NCI-H524 (cell line): ENCODE results near the gene CASQ1.

Experiments
- DNase-seq, 2 experiments: peaks; one replicate each; lab custom pipeline; 2025; lab: John Stamatoyannopoulos, UW

The CASQ1 gene

DNA sequence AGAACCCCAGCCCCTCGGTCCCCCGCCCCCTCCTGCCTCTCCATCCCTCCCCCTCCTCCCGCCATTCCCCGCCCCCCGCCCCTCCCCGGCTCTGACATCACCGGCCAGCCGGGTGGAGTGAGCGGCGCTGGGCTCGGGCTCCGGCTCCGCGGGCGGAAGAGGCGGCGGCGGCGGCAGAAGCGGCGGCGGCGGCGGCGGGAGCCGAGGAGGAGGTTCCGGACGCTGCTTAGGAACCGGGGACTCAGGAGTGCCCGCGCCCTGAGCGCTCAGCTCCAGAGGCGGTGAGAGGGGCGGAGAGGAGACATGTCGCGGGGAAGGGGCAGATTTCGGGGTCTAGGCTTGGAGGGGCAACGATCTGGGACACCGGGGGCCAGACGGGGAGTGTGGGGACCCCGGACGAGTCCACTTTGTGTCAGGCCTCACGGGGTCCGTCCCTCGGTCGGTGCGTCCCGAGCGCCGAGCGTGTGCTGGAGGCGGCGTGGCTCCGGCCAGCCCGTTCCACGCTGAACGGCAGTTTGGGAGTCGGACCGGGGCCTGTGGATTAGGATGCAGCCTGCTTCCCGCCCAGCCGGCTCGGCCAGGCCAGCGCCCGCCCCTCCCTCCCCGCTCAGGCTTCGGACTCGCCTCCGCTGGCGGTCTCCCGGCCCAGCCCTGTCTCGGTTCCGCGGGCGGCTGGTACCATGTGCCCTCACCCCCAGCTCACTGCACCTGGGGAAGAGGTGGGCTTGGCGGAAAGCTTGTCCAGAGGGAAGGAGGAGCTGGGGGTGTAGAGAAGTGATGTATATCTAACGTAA is 15.1 kb downstream of the CASQ1 start, which contains the start of gene PEA15:
Gene PEA15 (plus strand): TSS at position 143 of the 794 bp plus-strand sequence. CDS start 6,161 bp downstream, outside the sequence.
- DNase-seq: peak in 1 of 2 experiments; percentile 36

DNA sequence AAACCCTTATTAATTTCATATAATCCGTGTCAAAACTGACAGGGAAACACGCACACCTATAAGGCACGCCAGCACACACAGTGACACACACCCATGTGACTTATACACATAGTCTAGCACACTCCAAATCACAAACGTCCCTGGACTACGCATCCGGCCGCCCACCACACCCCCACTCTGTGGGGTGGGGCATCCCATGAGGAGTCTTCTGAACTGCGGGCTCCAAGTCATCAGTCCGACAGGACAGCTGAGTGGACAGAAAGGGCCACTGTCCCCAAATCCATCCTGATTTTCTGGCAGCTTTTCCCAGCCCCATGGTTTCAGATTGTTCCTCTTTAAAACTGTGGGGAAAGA is 15.6 kb downstream of the CASQ1 start:
- no peak for DNase-seq

DNA sequence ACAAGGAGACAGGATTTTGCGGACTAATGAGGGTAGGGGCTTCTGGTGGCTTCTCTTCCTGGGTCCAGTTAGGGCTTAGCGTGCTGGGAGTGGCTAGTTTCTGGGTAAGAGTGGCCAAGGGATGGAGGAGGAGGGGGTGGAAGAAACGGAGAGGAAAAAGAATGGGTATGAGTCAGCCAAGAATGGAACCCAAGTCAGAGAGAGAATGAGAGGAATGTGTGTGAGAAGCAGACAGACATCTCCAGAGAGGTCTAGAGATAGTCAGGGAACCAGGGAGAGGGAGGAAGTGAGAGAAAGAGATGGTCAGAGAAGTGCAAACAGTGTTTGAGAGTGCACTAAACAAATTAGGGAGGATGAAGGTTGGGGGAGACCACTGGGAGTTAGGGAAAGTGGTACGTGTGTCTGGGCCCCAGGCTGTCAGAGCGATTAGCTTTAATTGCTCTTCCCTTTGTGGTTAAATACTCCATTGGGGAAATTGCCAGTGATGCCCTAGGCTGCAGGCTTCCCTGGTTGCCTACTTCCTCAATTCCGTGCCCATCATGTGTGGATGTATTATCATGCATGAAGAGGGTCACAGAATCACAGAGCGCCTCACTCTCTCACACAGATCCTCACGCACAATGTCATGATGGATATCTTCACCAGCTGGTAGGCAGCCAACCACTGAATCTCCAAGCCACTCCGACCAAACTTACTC is 16.2 kb downstream of the CASQ1 start:
- no peak for DNase-seq

DNA sequence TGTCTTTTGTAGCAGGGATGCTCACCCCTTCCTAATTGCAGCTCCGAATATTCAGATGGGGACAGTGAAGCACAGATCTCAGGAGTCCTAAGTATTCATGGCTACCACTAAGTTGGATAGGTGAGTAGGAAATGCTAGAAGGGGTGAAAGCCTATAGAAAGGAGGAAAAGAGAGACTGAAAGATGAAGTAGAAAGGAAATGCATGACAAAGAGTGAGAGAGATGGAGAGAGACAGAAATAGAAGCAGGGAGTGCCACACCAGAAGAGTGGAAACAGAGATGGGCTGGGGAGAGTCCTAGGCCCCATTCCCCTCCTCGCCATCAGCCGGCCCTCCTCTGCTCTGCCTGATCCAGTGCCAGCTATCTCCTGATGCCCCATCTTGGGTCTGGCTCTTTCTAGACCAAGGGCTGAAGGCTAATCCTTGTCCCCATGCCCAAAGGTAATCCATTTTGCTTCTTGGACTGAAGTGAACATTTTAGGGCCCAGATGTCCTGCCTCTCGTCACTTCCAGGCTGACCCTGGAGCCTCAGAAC is 16.8 kb downstream of the CASQ1 start:
- DNase-seq: no peak

DNA sequence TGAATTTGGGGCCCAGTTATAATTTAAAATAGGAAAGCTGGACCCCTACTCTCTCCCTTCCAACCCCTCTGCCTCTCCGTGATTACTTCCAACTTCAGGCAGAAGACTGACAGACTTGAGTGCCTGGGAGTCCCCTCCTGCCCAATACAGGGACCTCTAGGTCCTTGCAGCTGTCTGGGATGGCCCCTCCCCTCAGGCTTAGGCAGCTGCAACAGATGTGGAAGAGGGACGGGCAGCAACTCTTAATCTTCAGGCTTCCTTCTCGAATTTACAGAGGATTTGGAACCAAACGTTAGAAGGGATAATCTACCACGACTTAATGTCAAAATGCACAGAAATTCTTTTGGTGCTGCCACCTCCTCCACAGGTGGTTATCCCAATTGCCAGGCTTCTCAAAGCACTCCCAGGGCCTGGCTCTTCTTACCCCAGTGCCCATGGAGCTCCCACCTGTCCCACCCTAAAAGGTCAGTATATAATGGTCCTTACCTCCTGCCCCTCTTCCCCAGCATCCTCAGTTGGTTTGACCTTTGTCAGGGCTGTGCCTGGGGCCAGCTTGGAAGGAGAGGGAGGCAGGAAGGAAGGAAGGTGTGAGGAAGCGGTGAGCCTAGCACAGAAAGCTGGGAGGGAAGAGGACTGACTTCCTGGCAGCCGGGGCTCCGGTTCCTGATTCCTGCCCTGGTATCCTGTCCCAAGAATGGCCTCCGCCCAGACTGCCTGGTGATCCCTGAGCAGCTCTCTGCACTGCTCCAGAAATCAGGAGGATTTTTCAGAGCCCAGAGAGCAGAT is 17.6 kb downstream of the CASQ1 start:
- no peak for DNase-seq

DNA sequence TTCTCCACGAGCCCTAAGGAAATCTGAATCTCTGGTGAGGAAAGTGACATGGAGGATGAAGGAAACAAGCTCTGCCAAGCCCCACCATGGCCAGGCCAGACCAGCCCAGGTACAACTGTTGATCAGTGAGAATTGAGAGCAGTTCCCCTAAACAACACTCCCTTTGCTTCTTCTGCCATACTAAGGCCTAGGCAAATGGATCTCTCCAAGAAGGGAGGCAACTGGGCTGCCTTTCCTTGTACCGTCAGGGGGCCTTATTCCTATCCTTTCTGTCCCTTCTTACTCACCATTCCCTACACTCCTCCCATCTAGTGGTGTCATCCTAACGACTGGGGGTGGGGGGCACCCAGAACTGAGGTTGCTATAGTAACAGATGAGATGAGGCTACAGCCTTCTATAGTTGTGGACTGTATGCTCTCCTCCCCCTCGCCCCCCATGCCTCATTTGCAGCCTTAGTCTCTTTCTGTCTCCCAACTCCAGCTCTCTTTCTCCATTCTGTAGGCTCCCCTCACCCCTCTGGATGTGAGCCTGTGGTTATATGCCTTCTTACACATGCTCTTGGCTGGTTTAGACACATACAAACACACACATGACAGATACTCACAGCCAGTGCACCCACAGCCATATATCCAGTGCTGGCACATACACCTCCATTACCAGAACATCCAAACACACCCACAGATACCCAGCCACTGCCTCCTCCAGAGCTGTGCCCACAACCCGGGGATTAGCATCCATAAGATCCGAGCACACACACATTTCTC is 18.4 kb downstream of the CASQ1 start:
- DNase-seq: no peak

DNA sequence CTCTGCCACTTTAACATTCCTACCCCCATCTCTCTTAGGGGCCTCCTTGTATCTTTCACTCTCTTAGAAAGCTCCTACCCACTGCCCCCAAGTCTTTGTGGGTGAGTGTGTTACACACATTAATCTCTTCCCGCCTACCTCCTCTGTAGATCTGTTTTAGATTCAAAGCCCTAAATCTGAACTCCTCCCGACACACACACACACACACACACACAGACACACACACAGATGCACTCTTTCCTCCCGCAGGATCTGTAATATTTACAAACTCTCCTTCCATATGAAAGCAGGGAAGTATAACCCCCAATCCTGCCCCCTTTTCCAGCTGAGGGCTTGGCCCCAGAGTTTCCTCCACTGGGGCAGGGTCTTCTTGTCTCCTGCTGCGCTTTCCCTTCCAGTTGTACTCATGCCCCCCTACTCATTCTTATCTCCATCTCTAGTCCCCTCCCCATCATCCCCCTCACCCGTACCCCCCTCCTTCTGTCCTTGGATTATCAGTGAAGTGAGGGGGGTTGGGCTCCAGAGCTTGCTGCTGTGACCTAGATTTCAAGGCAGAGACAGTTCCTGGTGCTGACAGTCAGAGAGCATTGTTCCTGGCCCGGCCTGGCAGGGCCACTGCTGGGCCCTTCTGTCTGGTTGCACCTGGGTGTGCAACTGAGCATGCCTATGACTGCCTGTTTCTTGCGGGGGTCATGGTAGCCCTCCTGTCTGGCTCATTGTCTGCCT is 19.1 kb downstream of the CASQ1 start:
- no peak for DNase-seq

DNA sequence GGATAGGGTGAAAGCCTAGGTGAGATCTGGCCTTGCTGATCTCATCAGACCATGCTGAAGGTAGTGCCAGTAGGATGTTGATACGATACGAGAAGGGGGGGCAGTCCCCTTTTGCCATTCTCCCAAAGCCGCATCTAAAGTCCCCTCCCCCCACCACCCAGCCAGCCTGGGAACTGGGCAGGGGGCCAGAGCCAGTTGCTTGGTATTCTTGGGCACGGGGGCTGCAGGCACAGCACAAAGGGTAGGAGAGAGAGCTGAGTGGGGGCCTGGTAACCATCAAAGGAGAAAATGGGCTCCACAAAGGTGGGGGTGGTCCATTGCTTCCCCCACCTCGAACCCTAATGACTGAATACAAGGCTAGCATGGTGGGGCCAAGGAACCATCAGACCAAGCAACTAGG is 20.2 kb downstream of the CASQ1 start:
- DNase-seq: no peak

DNA sequence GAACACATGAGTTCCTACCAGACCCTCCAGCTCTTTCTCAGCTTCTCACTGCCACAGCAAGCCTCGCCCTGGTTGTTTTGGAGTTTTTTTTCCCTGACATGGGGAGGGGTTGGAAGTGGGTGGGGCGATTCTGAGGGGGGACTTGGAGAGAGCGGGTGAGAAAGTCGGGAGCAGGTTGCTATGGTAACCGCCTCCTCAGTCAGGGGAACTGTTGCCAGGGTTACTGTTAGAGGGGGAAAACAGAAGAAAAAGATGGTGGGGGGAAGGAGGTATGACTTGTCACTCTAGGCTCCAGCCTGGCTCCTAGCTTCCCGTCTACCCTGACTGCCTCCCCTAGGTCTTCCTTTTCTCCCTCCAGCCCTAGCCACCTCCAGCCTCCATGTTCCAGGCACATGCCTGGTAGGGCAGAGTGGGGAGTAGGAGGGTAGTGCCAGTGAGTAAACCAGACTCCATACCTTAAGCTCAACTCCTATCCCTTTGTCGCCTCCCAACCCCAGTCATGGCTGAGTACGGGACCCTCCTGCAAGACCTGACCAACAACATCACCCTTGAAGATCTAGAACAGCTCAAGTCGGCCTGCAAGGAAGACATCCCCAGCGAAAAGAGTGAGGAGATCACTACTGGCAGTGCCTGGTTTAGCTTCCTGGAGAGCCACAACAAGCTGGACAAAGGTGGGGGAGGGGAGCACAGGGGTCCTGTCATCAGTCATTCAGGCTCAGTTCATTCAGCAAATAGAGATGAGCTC is 20.8 kb downstream of the CASQ1 start:
- DNase-seq: no peak

DNA sequence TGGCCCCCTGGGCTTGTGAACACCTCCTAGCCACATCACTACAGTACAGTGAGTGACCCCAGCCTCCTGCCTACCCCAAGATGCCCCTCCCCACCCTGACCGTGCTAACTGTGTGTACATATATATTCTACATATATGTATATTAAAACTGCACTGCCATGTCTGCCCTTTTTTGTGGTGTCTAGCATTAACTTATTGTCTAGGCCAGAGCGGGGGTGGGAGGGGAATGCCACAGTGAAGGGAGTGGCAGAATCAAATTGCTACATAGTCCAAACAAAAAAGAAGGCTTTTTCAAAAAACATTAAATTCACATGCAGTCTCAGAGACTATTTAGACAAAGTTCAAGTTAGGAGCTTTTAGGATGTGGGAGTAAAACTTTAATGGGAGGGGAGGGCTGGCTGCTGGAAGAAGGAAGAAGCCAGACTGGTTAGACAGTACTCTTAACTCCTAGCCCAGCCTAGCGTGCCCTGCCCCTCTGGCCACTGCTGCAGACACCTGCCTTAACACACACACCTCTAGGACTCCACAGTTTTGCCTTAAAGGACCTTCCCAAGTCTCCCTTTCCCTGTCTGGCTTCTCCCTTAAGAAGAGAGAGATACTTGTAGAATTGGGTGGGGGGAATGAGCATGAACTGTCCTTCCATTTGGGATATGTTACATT is 24.2 kb downstream of the CASQ1 start:
- DNase-seq: no peak

DNA sequence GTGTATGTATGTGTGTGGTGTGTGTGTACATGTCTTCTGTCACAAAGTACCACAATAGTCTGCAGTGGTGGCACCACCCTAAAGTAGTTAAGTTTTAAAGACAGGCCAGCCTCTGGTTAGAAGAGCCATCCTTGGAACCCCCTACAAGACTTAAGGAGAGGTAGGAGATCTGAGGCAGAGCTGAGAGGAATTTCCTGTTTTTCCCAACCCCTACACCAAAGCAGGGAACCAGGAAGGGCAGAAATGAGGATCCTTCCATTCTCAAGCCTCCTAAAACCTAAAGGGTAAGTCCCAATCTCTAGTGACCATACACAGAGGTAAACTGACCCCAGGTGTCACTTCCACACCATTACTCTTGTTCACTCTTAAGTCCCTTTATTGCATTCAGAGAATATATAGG is 25.9 kb downstream of the CASQ1 start:
- DNase-seq: no peak

DNA sequence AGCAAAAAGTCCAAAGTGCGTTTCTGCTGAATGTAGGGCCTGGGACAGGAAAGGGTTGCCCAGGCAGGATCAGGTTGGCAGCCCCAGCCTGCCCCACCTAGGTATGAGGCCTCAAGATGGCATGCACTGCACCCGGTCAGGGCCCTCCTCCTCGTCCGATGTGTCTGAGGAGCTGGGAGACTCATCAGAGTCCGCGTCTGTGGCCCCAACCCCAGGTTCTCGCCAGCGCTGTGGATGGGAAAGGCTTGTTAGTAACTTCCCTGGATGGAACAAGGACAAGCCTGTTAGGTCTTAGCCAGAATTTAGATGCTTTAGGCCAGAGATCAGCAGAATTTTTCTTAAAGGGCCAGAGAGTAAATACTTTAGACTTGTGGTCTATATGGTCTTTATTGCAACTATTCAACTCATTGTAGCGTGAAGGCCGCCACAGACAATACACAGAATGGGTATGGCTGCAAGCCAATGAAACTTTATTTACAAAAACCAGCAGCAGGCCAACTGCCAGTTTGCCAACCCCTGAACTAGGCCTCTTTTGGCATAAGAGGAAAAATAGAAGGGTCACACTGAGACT is 27.2 kb downstream of the CASQ1 start:
- no peak for DNase-seq

DNA sequence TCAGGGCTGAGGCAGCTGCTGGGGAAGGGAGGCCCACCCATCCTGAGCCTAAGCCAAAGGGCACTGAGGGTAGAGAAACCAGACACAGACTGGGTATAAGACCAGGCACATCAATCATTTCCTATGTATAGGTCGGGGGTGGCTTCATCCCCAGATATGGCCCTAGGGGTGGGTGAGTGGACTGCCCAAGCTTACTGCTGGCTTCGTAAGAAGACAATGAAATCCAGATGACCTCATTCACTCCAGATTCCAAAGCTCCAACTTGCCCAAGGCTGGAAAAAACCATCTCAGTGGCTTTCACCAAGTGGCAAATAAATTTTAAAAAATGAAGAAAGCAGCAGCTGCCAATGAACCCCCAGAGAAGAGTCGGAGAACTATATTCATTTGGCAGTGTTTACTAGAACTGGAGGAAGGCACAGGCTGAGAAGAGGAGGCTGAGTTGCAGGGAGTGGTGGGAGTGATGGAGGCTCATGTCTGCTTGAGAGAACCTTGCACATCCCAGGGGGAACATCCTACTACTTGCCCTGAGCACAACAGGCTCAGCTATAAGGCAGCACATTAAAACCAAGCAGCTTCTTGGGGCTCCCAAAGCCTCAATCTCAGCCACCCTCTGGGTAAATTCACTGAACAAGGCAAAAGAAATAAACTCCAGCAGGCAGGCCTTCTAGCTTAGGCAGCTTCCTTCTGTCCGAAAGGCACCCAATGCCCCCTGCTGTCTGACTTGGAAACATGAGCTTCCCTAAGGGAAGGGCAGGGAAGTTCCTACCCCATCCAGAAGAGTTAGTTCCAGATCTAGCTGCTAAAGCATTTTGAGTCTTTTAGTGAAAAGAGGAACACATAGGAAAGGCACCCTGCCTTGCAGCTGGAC is 28.9 kb downstream of the CASQ1 start:
- DNase-seq: peak in 1 of 2 experiments; percentile 20

DNA sequence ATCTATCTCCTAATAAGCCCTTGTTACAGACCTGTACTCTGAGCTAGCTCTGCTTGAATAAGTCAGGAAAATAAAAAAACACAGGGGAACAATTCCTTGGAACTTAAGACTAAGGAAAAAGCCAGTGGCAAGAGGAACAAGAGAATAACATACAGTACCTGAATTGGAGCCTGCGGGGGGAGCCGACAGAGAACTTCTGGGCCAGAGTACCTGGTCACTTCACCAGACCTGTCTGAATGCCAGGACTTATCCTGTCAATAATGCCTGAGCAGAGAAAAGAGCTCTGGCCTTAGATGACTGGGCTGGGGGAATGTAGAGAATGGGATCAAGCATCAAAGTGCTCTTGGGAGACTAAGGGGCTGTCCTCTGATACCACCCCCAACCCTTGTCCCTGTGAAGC is 29.9 kb downstream of the CASQ1 start:
- no peak for DNase-seq

DNA sequence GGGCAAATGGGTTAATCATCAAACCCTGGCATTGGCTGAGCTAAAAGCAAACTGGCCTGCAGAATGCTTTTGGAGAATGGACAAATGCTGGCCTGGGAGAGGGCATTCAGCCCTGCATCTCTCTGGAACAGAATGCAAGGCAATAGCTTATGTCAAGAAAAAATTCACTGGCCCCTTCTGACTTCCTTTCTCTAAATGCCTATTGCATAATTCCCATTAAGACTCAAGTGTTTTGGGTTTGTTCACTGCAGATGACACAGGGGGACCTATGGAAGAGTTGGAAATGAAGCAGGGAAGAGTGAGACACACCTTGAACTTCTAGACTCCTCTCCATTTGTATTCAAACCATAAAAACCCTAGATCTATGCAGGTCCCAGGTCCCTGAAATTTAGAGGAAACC is 30.7 kb downstream of the CASQ1 start:
- no peak for DNase-seq

DNA sequence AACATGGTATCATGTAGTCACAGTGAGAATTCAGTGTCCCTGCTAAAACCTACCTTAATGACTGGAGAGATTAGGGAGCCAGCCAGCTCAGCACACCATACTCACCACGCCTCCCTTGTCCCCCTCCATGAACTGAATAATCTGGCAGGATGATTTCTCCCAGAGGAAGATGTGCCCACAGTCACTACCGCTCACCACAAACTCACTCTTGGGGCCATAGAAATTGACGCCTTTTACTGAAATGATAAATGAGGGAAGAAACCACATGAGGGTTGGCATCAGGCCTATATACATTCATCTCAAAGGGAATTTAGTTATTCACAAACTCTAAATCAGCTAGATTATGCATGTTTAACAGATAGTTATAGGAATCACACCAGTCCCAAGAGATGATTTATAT is 32.2 kb downstream of the CASQ1 start:
- DNase-seq: no peak

DNA sequence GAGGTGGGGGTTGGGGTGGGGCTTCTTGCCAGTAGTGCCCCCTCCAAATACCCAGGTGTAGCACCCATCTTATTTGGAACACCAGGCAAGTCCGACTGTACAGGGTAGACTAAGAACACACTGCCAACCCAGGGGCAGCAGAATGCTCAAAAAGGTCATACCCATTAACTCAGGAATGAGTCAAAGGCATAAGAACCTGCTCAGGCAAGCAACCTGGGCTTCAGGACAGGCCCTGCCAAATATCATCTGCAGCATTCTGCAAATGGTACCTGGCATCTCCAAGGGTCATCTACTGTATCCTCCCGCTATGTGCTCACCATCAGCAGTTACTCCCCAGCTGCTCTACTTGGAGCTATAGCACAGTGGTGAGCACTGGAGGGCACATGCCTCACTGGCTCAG is 34.2 kb downstream of the CASQ1 start:
- DNase-seq: no peak

DNA sequence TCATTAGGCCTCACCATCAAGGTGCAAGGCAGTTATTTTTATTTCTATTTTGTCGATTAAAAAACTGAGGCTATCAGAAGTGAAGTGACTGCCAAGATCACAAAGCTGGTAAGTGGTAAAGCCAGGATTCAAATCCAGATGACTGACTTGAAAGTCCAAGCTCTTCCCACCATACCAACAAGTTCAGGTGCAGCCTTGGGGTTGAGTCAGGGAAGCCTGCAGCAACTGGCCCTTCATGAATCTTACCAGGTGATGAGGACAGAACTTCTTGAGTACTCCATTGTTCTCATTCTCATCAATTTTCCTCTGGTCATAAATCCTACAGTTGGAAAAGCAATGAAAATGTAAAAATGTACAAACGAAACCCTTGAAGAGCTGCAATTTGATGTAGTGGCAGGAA is 35.0 kb downstream of the CASQ1 start:
- no peak for DNase-seq
